Hematopoietic multipotent progenitor cell treated with erythropoietin and hydrocortisone succinate and interleukin-3 and kit ligand, for 8 days (in vitro differentiated cells): ENCODE results near the gene PKHD1.

Source experiments
- DNase-seq: peaks from one replicate; pipeline ENCODE4 v3.0.0-alpha.2; 2015

PKHD1 gene, protein sequence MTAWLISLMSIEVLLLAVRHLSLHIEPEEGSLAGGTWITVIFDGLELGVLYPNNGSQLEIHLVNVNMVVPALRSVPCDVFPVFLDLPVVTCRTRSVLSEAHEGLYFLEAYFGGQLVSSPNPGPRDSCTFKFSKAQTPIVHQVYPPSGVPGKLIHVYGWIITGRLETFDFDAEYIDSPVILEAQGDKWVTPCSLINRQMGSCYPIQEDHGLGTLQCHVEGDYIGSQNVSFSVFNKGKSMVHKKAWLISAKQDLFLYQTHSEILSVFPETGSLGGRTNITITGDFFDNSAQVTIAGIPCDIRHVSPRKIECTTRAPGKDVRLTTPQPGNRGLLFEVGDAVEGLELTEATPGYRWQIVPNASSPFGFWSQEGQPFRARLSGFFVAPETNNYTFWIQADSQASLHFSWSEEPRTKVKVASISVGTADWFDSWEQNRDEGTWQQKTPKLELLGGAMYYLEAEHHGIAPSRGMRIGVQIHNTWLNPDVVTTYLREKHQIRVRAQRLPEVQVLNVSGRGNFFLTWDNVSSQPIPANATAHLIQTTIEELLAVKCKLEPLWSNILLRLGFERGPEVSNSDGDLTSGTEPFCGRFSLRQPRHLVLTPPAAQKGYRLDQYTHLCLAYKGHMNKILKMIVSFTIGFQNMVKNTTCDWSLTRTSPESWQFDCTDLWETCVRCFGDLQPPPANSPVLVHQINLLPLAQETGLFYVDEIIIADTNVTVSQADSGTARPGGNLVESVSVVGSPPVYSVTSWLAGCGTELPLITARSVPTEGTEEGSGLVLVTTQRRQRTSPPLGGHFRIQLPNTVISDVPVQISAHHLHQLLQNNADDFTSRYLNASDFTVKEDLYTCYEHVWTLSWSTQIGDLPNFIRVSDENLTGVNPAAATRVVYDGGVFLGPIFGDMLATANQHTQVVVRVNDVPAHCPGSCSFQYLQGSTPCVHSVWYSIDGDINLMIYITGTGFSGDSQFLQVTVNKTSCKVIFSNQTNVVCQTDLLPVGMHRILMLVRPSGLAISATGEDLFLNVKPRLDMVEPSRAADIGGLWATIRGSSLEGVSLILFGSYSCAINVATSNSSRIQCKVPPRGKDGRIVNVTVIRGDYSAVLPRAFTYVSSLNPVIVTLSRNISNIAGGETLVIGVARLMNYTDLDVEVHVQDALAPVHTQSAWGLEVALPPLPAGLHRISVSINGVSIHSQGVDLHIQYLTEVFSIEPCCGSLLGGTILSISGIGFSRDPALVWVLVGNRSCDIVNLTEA (N-terminal part only)

GRCh38 chr6:52087498-52087999 is at the start of gene PKHD1:
Gene PKHD1, minus strand, starts transcription at chr6:52087613. Its CDS starts 2,680 bp downstream, at chr6:52084933.
- peak; percentile 12 for DNase-seq

- DNase-seq: no peak
Measured at GRCh38 chr6:52136934-52137467, 49.6 kb upstream of the PKHD1 start.

- no peak for DNase-seq
Measured at GRCh38 chr6:52136055-52136454, 48.6 kb upstream of the PKHD1 start.

DNA sequence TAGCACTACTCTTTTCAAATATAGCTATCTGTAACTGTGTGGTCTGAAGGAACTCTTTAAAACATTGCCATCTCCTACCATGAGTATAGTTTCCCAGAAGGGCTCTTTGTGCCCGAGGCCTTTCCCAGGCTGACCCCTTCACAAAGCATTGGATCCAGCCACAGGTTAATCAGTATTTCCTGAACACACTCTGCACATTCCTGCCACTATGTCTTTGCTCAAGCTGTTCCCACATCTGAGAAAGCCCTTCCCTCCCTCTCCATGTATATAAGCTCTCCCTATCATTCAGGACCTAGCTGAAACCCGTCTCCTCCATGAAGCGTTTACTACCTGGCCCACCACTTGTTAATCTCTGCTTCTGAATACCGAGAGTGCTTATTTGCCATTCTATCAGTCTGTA is 47.8 kb upstream of the PKHD1 start:
- no peak for DNase-seq

DNA sequence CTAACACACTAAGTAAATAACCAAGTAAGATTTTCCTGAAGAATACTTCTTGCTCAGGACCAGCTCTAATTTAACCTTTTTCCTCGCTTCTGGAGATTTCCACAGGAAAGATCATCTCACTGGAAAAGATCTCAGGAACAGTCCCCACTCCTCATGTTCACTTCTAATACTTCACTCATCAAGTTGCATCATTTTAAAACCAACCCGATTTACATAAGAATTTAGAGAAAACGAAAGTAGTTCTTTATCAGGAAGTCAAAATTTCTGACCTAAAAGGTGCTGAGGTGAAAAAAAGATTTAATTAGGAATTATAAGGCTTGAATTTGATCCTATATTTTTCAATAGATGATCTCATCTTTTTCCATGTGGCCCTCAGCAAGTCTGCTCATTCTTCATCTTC is 46.6 kb upstream of the PKHD1 start:
- DNase-seq: no peak

DNA sequence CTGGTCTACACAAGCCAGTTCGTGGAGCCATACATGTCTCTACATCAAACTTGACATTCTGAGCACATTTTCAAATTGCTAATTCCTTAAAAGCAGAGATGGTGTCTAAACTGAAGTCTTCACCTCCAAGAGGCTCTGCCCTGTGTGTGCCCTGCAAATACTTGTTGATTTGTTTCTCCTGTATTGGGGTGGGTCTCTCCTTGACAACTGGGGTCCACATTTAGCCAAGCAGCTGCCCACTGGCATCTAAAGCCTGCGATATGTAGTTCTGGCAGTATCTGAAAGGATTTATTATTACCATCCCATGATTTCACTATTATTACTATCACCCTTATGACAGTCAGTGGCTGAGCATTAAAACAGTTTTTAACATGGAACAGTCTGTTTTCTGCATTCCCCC is 45.9 kb upstream of the PKHD1 start:
- DNase-seq: no peak

DNA sequence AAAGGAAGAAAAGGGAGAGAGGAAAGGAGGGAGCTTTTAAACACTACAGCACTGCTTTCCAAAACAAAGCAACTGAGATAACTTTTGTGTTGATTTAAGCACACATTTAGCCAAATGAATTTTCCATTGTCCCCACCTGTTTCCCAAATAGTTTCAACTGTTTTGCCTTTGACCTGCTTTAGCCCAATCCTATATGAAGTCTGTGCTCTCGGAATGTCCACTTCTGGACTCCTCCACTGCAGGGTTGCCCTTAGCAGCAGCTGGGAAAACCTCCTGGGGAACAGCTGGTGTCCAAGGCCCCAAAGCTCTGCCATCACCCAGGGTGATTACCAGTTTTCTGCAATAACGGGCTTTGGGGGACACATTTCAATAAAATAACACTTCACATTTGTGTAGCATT is 44.9 kb upstream of the PKHD1 start:
- DNase-seq: no peak

DNA sequence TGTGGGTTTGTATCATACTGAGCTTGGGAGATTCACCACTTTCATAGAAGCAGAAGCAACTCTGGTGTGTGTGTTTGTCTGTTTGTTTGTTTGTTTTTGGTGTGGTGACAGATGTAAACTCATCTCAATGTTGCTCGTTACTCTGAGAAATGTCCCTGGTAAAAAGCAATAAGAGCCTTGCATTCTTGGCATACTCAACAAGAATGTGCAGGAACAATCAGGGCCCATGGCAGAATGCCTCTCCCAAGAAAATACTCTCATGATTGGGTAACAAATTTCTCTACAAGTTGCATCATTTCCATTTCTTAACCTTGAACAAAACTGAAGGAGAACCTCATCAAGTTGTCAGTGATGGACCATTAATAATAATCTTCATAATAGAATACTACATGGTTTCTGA is 43.0 kb upstream of the PKHD1 start:
- DNase-seq: no peak

DNA sequence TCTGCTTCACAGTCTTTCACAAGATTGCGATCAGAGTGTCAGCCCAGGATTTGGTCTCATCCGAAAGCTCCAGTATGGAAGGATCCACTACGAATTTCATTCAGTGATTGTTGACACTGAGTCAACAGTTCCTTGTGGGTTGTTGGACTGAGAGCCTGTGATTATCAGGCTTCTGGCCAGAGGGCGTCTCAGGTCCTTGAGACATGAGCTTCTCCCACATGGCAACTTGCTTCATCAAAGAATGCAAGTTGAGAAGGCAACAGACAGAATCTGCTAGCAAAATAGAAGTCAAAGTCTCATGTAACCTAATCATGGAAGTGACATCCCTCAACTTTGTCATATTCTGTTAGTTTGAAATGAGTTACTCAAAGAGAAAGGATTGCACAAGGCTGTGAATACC is 40.5 kb upstream of the PKHD1 start:
- DNase-seq: no peak

GRCh38 chr6:52126231-52126630 is 38.8 kb upstream of the PKHD1 start:
- no peak for DNase-seq

DNA sequence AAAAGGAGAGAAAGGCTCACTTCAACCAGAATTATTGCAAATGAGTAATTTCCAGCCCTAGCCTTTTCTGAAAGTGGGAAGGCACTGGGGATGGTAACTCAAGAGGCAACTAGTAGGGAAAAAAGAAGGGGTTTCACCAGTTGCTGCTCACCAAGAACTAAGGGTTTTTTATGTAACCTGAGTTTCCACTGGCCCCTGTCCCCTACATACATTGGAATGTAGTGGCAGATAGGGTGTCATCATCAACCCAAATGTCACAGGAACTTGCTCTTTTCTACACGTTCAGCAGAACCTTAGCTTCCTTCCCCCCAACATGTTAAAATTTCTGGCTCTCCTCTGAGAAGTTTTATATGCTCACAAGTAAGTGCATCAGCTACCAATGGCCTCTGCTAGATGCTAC is 38.2 kb upstream of the PKHD1 start:
- no peak for DNase-seq

DNA sequence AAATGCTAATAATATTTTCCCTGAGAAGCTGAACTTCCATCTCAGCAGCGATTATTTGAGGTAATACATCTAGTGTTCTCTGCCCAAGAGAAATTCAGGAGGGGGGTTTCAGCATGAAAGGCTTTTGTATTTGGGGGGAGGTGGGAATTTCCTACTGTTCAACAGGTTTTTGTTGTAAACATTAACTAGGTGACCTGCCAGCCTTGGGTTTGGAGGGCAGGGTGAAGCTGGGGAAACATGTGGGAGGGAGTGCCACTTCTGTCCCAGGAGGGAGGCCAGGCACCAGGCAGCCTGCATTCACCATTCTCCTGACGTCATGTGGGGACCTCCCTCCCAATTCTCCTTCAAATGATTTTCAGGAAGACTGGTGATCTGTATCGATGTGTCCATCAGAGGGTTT is 37.7 kb upstream of the PKHD1 start:
- no peak for DNase-seq

GRCh38 chr6:52124126-52125121 is 37.0 kb upstream of the PKHD1 start:
- DNase-seq: no peak

DNA sequence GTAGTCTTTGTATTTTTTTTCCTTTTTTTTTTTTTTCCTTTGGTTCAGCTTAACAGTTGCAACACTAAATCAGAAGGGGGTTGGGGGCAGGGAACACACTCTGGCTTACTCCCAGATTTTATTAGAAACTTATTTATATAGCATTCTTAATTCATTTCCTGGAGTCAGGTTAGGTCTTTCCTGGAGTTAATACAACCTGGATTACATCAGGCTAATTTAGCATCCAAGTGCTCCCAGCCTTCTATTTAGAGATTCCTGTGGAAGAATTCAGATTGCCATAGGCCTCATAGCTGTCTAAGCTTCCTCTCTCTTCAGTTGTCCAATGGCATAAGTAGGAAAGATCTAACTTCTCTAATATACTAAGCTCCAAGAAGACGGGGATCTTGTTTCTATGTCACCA is 35.8 kb upstream of the PKHD1 start:
- DNase-seq: no peak

GRCh38 chr6:52117352-52117751 is 29.9 kb upstream of the PKHD1 start:
- DNase-seq: no peak

GRCh38 chr6:52116605-52116948 is 29.2 kb upstream of the PKHD1 start:
- DNase-seq: no peak

DNA sequence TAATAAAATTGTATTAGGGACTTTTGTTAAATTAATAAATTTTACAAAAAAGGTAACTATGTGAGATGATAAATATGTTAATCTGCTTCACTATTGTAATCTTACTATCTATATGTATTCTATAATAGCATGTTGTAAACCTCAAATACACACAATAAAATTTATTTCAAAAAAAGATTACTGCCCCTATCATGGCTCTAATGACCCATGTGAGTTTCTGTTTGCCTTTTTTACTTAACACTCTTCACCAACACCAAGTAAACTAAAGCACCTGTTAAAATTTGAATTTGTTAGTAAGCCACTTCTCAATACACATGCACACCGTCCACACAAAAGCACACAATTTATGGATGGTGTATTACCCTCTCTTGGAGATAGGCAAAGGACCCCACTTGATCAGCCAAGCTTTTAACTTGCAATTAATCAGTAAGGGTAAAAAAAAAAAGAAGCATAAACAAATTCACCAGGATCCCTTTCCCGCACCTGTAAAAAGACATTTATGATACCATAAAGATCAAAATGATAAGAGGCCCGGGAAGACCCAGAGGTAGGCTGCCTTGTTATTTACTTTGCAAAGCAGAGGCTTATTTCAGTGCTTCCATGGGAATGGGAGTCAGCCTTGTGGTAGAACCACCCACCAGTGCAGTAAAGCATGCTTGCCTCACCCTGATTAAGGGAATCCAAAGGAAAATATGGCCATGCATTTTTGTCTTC is 28.6 kb upstream of the PKHD1 start:
- DNase-seq: no peak

- no peak for DNase-seq
Measured at GRCh38 chr6:52115145-52115741, 27.8 kb upstream of the PKHD1 start.

GRCh38 chr6:52109171-52109571 is 21.8 kb upstream of the PKHD1 start:
- no peak for DNase-seq

- DNase-seq: no peak
Measured at GRCh38 chr6:52108128-52108527, 20.7 kb upstream of the PKHD1 start.

- no peak for DNase-seq
Measured at GRCh38 chr6:52106994-52107393, 19.6 kb upstream of the PKHD1 start.
